T-cell (primary cell): ENCODE data around the gene MINDY1. TPM values are rescaled to one million over a fixed set of nuclear protein-coding genes. Genes with fewer than 3 reads are reported as not detected.

Source experiments
- ATAC-seq, 4 experiments: fragments of 200-7000 bp in 3 of 4; fragments of 150-1000 bp in 1 of 4; cut with Tn5 transposase; replicated peaks in 1 of 4; 1 replicate in 3 of 4; 2 replicates in 1 of 4; pipeline ENCODE4 v1.10.0; 2021; ENCODE audit warnings: moderate library complexity in 3 of 4, mild to moderate bottlenecking in 2 of 4, moderate number of reproducible peaks in 1 of 4
- CTCF ChIA-PET, 2 donors: fragments of 300-600 bp; sonication (Branson Sonifier 250); formaldehyde crosslinking; loops; one replicate each; lab custom pipeline; 2022; ENCODE audit warnings: antibody characterized with exemption in 2 of 2; lab: Charles Lee
- POLR2A ChIA-PET, 2 donors: fragments of 300-600 bp; sonication (Branson Sonifier 250); formaldehyde crosslinking; loops; one replicate each; lab custom pipeline; 2022; ENCODE audit warnings: antibody characterized with exemption in 2 of 2; lab: Charles Lee
- DNase-seq, 35 experiments: peaks; one replicate each; pipeline versions ENCODE4 v3.0.0 to v3.0.0-alpha.2; 2013 to 2023
- H3K27ac ChIP-seq: one replicate; pipeline ENCODE4 v1.5.1; 2013; ENCODE audit warnings: low read length
- H3K27me3 ChIP-seq, 2 experiments: replicated peaks in 1 of 2; 1 replicate in 1 of 2; 2 replicates in 1 of 2; pipeline versions ENCODE4 v1.6.1 to v1.7.0; 2013; ENCODE audit warnings: low read length in 1 of 2, mixed read lengths in 1 of 2; ENCODE audit not compliant: control insufficient read depth in 2 of 2, insufficient read depth in 2 of 2; ENCODE audit errors: extremely low read depth in 1 of 2
- H3K36me3 ChIP-seq, 2 donors: 1 replicate in 1 of 2; 2 replicates in 1 of 2; pipeline versions ENCODE4 v1.6.1 to v1.7.0; 2013; ENCODE audit warnings: low read length in 1 of 2; ENCODE audit not compliant: control insufficient read depth in 2 of 2, insufficient read depth in 1 of 2; ENCODE audit errors: extremely low read depth in 1 of 2
- H3K4me1 ChIP-seq, 2 experiments: 1 replicate in 1 of 2; 2 replicates in 1 of 2; pipeline versions ENCODE4 v1.6.1 to v1.7.0; 2013; ENCODE audit warnings: low read length in 2 of 2, mixed read lengths in 1 of 2; ENCODE audit not compliant: insufficient read depth in 2 of 2, control insufficient read depth in 1 of 2; ENCODE audit errors: extremely low read depth in 1 of 2
- H3K4me3 ChIP-seq, 2 donors: 1 replicate in 1 of 2; 2 replicates in 1 of 2; pipeline versions ENCODE4 v1.5.1 to v1.7.0; 2013; ENCODE audit warnings: mild to moderate bottlenecking in 2 of 2, low read length in 1 of 2, moderate library complexity in 1 of 2; ENCODE audit not compliant: control insufficient read depth in 1 of 2; ENCODE audit errors: extremely low read depth in 1 of 2
- H3K9me3 ChIP-seq: 2 replicates; pipeline ENCODE4 v1.7.0; 2013
- H3K27ac Mint-ChIP-seq, 2 donors: one replicate each; pipeline ENCODE4 v1.8.0; 2020 to 2021; ENCODE audit warnings: mild to moderate bottlenecking in 2 of 2, mixed read lengths in 2 of 2
- H3K27me3 Mint-ChIP-seq, 2 donors: one replicate each; pipeline ENCODE4 v1.8.0; 2021 to 2022; ENCODE audit warnings: mixed read lengths in 2 of 2
- H3K36me3 Mint-ChIP-seq: one replicate; pipeline ENCODE4 v1.8.0; 2021; ENCODE audit warnings: mixed read lengths
- H3K4me1 Mint-ChIP-seq, 3 donors: one replicate each; pipeline ENCODE4 v1.8.0; 2020 to 2022; ENCODE audit warnings: mixed read lengths in 3 of 3, mild to moderate bottlenecking in 1 of 3
- H3K4me3 Mint-ChIP-seq, 3 donors: one replicate each; pipeline ENCODE4 v1.8.0; 2020 to 2022; ENCODE audit warnings: mild to moderate bottlenecking in 3 of 3, mixed read lengths in 3 of 3, moderate library complexity in 3 of 3
- H3K9me3 Mint-ChIP-seq, 3 donors: one replicate each; pipeline ENCODE4 v1.8.0; 2020 to 2022; ENCODE audit warnings: mixed read lengths in 3 of 3
- WGBS: methylation state at CpG from one replicate; pipeline ENCODE4 v1.1.5; 2013; ENCODE audit warnings: missing lambda C conversion rate; ENCODE audit not compliant: insufficient coverage; 5-methylcytosine and 5-hydroxymethylcytosine counted together
- total RNA-seq, 35 experiments: library from RNA in 6 of 35; stranded (reverse) in 6 of 35; fragments of 120-200 nt in 1 of 35; gene quantifications; one replicate each; pipeline versions ENCODE4 v1.2.1 to v1.2.4 and lab custom pipeline; 2013 to 2026

The MINDY1 gene
- total RNA-seq, 5 donors from 2014 or later (not counting 1 experiment from before 2014, with no cell fraction given), result 15.3 to 26.8 (median 19.0) TPM

GRCh38 chr1:150981805-150982712 is 24.6 kb downstream of the MINDY1 start, which contains the start of gene ANXA9:
Gene ANXA9 (plus strand): TSS chr1:150982292. CDS start chr1:150983106, 814 bp downstream.
- H3K27ac ChIP-seq, result no peak within 1 kb of the TSS
- Mint-ChIP-seq H3K36me3 (no peaks in the 10 kb centered on the region), H3K27me3 (no peaks in the 10 kb centered on the region), H3K9me3 (no peaks in the 10 kb centered on the region), H3K27ac (no peak within 1 kb of the TSS), H3K4me3 (no peak within 1 kb of the TSS), H3K4me1 (peaks cover 20 to 34% (median 23%) of the 10 kb centered on the region in 3 donors)
- CTCF ChIA-PET, result interaction anchor here in 1 of 2 donors (1.1 kb wide), 1 partner anchor 24 kb away, joined by 4 read pairs; no protein-coding TSS in a partner anchor
- WGBS, result 65% methylated on average over 4 of the region's 12 CpGs
- peaks cover 9 to 25% of the 10 kb centered on the region in 2 experiments for H3K4me1 ChIP-seq
- DNase-seq, result peak in 1 of 35 experiments; percentile 35
- H3K4me3 ChIP-seq, result no peak within 1 kb of the TSS
- POLR2A ChIA-PET, result interaction anchor here (0.5 to 0.7 kb wide), 3 partner anchors 98 to 455 kb away, joined by 3 to 7 read pairs (median 4); no protein-coding TSS in a partner anchor
- ATAC-seq, result no peak
- H3K36me3 ChIP-seq, result no peaks in the 10 kb centered on the region
- H3K27me3 ChIP-seq, result peaks cover 0 to 8% of the 10 kb centered on the region in 2 experiments
- H3K9me3 ChIP-seq, result no peaks in the 10 kb centered on the region

- H3K4me3 ChIP-seq, result no peak overlapping the region
- 88% methylated on average over 5 of the region's 6 CpGs for WGBS
- DNase-seq (no peak), ATAC-seq (no peak)
- CTCF ChIA-PET, result interaction anchor here in 1 of 2 donors (0.6 to 0.7 kb wide), 2 partner anchors 352 to 516 kb away, joined by 3 to 4 read pairs; partner anchors contain the start of gene ENSA
- H3K36me3 ChIP-seq, result no peaks in the 10 kb centered on the region
- Mint-ChIP-seq H3K4me3 (no peak overlapping the region), H3K27ac (no peak overlapping the region), H3K36me3 (no peaks in the 10 kb centered on the region), H3K9me3 (no peaks in the 10 kb centered on the region), H3K27me3 (no peaks in the 10 kb centered on the region), H3K4me1 (peaks cover 28 to 42% (median 30%) of the 10 kb centered on the region in 3 donors)
- H3K27me3 ChIP-seq, result peaks cover 0 to 8% of the 10 kb centered on the region in 2 experiments
- POLR2A ChIA-PET, result interaction anchor here (0.6 to 0.7 kb wide), 3 partner anchors 16 to 126 kb away, joined by 3 to 6 read pairs (median 4); no protein-coding TSS in a partner anchor
- H3K27ac ChIP-seq, result no peak overlapping the region
- H3K9me3 ChIP-seq, result no peaks in the 10 kb centered on the region
- peaks cover 11 to 33% of the 10 kb centered on the region in 2 experiments for H3K4me1 ChIP-seq
Measured at GRCh38 chr1:150981177-150981804, 25.4 kb downstream of the MINDY1 start.

GRCh38 chr1:150979092-150980056 is 27.3 kb downstream of the MINDY1 start:
- POLR2A ChIA-PET, result no interaction called here

GRCh38 chr1:150976879-150977694 is 29.6 kb downstream of the MINDY1 start:
- ATAC-seq (peak; percentile 14 to 40 (median 33)), DNase-seq (peak; percentile 27 to 78 (median 57))
- H3K4me1 ChIP-seq, result peaks cover 26 to 63% of the 10 kb centered on the region in 2 experiments
- 23% methylated on average over 7 of the region's 11 CpGs for WGBS
- H3K36me3 Mint-ChIP-seq, result no peaks in the 10 kb centered on the region
- ChIA-PET POLR2A (no interaction called here), CTCF (interaction anchor here in 1 of 2 donors (0.9 to 1.7 kb wide), 3 partner anchors 18 to 275 kb away, joined by 3 to 4 read pairs (median 3); no protein-coding TSS in a partner anchor)
- H3K27me3 Mint-ChIP-seq, result no peaks in the 10 kb centered on the region
- no peak overlapping the region for H3K4me3 ChIP-seq
- H3K9me3 Mint-ChIP-seq, result no peaks in the 10 kb centered on the region
- H3K27ac Mint-ChIP-seq, result peak overlapping the region; percentile 79 to 94
- H3K4me1 Mint-ChIP-seq, result peaks cover 52 to 56% (median 55%) of the 10 kb centered on the region in 3 donors
- no peaks in the 10 kb centered on the region for H3K9me3 ChIP-seq
- H3K36me3 ChIP-seq, result no peaks in the 10 kb centered on the region
- peaks cover 0 to 5% of the 10 kb centered on the region in 2 experiments for H3K27me3 ChIP-seq
- H3K27ac ChIP-seq, result peak overlapping the region; percentile 49
- peak overlapping the region; percentile 76 to 89 (median 79) for H3K4me3 Mint-ChIP-seq

More at GRCh38 chr1:150979092-150980056, 27.3 kb downstream of the MINDY1 start:
- Histone ChIP-seq H3K9me3 (no peaks in the 10 kb centered on the region), H3K27me3 (peaks cover 0 to 5% of the 10 kb centered on the region in 2 experiments), H3K4me3 (peak overlapping the region; percentile 18 to 26), H3K27ac (peak overlapping the region; percentile 42), H3K36me3 (no peaks in the 10 kb centered on the region), H3K4me1 (peaks cover 12 to 44% of the 10 kb centered on the region in 2 experiments)
- peak overlapping the region; percentile 79 for H3K27ac Mint-ChIP-seq
- 21% methylated on average over 12 of the region's 23 CpGs for WGBS
- H3K4me3 Mint-ChIP-seq, result peak overlapping the region; percentile 24 to 89 (median 32)
- no peaks in the 10 kb centered on the region for H3K9me3 Mint-ChIP-seq
- H3K36me3 Mint-ChIP-seq, result no peaks in the 10 kb centered on the region
- H3K4me1 Mint-ChIP-seq, result peaks cover 37 to 40% (median 38%) of the 10 kb centered on the region in 3 donors
- CTCF ChIA-PET, result interaction anchor here in 1 of 2 donors (0.6 to 0.9 kb wide), 5 partner anchors 9 to 853 kb away, joined by 3 to 7 read pairs (median 3); no protein-coding TSS in a partner anchor
- H3K27me3 Mint-ChIP-seq, result no peaks in the 10 kb centered on the region
- peak; percentile 34 to 61 (median 46) for ATAC-seq
- DNase-seq, result peak; percentile 67 to 94 (median 84)

- ChIA-PET POLR2A (interaction anchor here (0.7 to 0.8 kb wide), 2 partner anchors 98 to 409 kb away, joined by 3 read pairs; no protein-coding TSS in a partner anchor), CTCF (interaction anchor here in 1 of 2 donors (0.6 to 0.9 kb wide), 2 partner anchors 275 to 730 kb away, joined by 3 to 4 read pairs; no protein-coding TSS in a partner anchor)
- Mint-ChIP-seq H3K9me3 (no peaks in the 10 kb centered on the region), H3K4me3 (peak overlapping the region; percentile 76 to 89 (median 79)), H3K36me3 (no peaks in the 10 kb centered on the region), H3K27me3 (no peaks in the 10 kb centered on the region), H3K4me1 (peaks cover 59 to 63% (median 62%) of the 10 kb centered on the region in 3 donors), H3K27ac (peak overlapping the region; percentile 79 to 94)
- H3K4me1 ChIP-seq, result peaks cover 31 to 69% of the 10 kb centered on the region in 2 experiments
- H3K4me3 ChIP-seq, result no peak overlapping the region
- peaks cover 0 to 5% of the 10 kb centered on the region in 2 experiments for H3K27me3 ChIP-seq
- peak overlapping the region; percentile 49 for H3K27ac ChIP-seq
- no peaks in the 10 kb centered on the region for H3K9me3 ChIP-seq
- peaks cover 0 to 3% of the 10 kb centered on the region in 2 donors for H3K36me3 ChIP-seq
- no peak for DNase-seq
- WGBS, result 96% methylated on average over 7 of the region's 9 CpGs
- no peak for ATAC-seq
Measured at GRCh38 chr1:150976401-150976821, 30.3 kb downstream of the MINDY1 start.
